ENCODE data around the gene HOXD12. TPM values are rescaled to one million over a fixed set of nuclear protein-coding genes. Genes with fewer than 3 reads are reported as not detected.

HOXD12 gene
- total and polyA plus RNA-seq, 2 donors (not counting 1 experiment from before 2014, with no cell fraction given) = not detected

DNA sequence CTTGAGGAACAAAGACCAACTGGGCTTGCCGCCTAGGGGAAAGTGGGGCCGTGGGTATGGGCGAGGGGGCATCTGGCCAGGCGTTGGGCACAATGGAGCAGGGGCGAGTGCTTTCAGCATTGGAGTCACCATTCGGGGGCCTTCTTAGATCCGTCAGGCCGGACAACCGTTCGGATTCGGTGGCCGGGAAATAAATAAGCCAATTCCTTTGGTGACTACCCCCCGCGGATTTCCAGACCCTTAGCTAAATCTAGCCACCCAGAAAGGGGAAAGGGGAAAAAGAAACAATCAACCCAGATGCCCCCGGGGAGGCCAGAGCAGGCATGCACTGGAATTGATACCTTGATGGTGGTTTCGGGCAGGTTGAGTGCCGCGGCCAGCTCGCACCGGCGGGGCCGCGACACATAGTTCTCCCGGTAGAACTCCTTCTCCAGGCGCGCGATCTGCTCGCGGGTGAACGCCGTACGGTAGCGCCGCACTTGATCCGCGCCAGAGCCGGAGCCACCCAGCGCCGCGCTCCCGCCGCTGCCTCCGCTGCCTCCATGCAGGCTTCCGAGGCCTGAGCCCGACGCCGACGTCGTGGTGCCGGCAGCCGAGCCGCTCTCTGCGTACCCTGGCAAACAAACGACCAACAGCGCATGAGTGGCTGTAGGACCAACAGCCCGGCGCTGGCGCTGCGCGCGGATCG lies 17.6 kb upstream of the HOXD12 start:
- Histone ChIP-seq H3K9me3 (ENCODE audit: control insufficient read depth, insufficient read depth, low read depth, low read length) (no peaks in the 10 kb centered on the region), H3K4me1 (ENCODE audit: control insufficient read depth, extremely low read depth, insufficient read depth, low read length) (no peaks in the 10 kb centered on the region), H3K4me2 (ENCODE audit: extremely low read depth, insufficient read depth, low read length) (no peak overlapping the region), H2AFZ (ENCODE audit: low read length) (no peak overlapping the region), H3K36me3 (ENCODE audit: control insufficient read depth, insufficient read depth, low read length) (no peaks in the 10 kb centered on the region), H3K4me3 (replicated peaks in 1 of 4; ENCODE audit: control extremely low read depth in 1 of 4, insufficient read depth in 1 of 4, low read depth in 3 of 4, low read length in 4 of 4) (no peak overlapping the region), H3K9ac (ENCODE audit: insufficient read depth, low read length) (no peak overlapping the region), H4K20me1 (ENCODE audit: control insufficient read depth, extremely low read depth, insufficient read depth, low read length) (no peaks in the 10 kb centered on the region), H3K27ac (ENCODE audit: insufficient read depth, low read length) (no peak overlapping the region), H3K79me2 (ENCODE audit: control insufficient read depth, insufficient read depth, low read length) (no peaks in the 10 kb centered on the region), H3K27me3 (ENCODE audit: control insufficient read depth, insufficient read depth, low read length) (peaks cover 82% of the 10 kb centered on the region)
- no peak for DNase-seq (ENCODE audit: low read depth in 2 of 2)
- TF ChIP-seq, protein P1, sequence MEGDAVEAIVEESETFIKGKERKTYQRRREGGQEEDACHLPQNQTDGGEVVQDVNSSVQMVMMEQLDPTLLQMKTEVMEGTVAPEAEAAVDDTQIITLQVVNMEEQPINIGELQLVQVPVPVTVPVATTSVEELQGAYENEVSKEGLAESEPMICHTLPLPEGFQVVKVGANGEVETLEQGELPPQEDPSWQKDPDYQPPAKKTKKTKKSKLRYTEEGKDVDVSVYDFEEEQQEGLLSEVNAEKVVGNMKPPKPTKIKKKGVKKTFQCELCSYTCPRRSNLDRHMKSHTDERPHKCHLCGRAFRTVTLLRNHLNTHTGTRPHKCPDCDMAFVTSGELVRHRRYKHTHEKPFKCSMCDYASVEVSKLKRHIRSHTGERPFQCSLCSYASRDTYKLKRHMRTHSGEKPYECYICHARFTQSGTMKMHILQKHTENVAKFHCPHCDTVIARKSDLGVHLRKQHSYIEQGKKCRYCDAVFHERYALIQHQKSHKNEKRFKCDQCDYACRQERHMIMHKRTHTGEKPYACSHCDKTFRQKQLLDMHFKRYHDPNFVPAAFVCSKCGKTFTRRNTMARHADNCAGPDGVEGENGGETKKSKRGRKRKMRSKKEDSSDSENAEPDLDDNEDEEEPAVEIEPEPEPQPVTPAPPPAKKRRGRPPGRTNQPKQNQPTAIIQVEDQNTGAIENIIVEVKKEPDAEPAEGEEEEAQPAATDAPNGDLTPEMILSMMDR (conservative IDR thresholded peaks at IDR 0.05 in 1 of 2, IDR thresholded peaks at IDR 0.05 in 1 of 2; ENCODE audit: low read depth in 1 of 2, low read length in 2 of 2) = no peak
- TF ChIP-seq EZH2 (IDR thresholded peaks at IDR 0.05; ENCODE audit: low read length, missing control alignments) = peak; percentile 83

DNA sequence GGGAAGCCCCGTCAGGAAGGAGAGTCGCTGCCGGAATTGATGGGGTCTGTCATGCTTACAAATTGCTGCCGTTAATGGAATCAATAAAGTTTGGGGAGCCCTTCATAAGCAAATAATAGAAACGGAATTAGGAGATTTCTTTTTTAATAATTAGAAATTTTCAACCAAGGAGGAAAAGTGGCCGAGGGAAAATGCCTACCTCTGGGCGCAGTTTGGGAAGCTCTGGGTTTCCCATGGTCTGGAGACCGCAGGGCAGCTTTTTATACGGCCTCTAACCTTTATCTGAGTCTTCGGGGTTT lies 17.1 kb upstream of the HOXD12 start:
- Histone ChIP-seq H3K4me2 (ENCODE audit: extremely low read depth, insufficient read depth, low read length) (no peak overlapping the region), H3K36me3 (ENCODE audit: control insufficient read depth, insufficient read depth, low read length) (no peaks in the 10 kb centered on the region), H3K27me3 (ENCODE audit: control insufficient read depth, insufficient read depth, low read length) (peaks cover 81% of the 10 kb centered on the region), H3K4me1 (ENCODE audit: control insufficient read depth, extremely low read depth, insufficient read depth, low read length) (no peaks in the 10 kb centered on the region), H3K4me3 (replicated peaks in 1 of 4; ENCODE audit: control extremely low read depth in 1 of 4, insufficient read depth in 1 of 4, low read depth in 3 of 4, low read length in 4 of 4) (no peak overlapping the region), H3K79me2 (ENCODE audit: control insufficient read depth, insufficient read depth, low read length) (no peaks in the 10 kb centered on the region), H2AFZ (ENCODE audit: low read length) (no peak overlapping the region), H3K9ac (ENCODE audit: insufficient read depth, low read length) (no peak overlapping the region), H3K27ac (ENCODE audit: insufficient read depth, low read length) (no peak overlapping the region), H4K20me1 (ENCODE audit: control insufficient read depth, extremely low read depth, insufficient read depth, low read length) (no peaks in the 10 kb centered on the region), H3K9me3 (ENCODE audit: control insufficient read depth, insufficient read depth, low read depth, low read length) (no peaks in the 10 kb centered on the region)
- TF ChIP-seq, protein P1 (conservative IDR thresholded peaks at IDR 0.05 in 1 of 2, IDR thresholded peaks at IDR 0.05 in 1 of 2; ENCODE audit: low read depth in 1 of 2, low read length in 2 of 2) = no peak
- no peak for TF ChIP-seq EZH2 (IDR thresholded peaks at IDR 0.05; ENCODE audit: low read length, missing control alignments)
- DNase-seq (ENCODE audit: low read depth in 2 of 2) = no peak

DNA sequence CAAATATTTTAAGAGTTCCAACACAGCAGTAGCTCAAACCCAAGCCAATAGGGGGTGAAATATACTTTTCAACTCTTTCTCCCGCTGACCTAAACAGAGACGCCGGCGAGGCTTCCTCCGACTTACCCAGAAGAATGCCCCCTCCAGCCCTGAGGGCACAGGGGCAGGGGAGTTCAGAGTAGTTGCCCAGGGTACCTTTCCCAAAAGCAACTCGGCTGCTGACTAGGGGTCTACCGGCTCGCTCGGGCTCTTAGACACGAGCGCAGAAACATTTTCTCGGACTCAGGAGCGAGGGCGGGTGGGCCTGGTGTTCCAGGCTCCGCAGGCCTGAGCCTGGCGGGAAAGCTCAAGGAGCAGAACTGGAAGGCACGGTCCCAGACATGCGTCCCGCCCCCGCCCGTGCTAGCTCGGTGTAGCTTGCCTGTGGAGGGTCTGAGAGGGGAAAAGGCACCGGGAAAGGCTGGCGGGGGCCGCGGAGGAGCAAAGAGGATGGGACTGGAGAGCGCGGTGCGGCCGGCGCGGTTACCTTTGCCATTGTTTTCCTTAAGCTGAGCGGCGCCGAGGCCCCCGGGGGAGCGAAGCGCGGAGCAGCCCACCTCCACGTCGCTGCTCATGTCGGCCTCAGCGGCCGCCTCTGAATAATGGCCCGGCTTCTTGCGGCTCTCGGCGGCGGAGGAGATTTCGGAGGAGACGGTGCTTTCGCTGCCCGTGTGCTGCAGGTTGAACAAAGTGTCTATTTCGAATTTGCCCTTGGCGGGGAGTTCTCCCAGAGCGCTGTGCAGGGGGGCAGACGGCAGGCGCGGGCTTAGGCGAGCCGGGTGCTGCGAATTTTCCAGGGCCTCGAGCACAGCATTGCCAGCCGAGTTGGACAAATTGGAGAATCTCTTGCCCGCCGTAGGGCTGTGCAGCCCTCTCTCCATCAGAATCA lies 16.5 kb upstream of the HOXD12 start:
- H3K4me1 ChIP-seq (ENCODE audit: control insufficient read depth, extremely low read depth, insufficient read depth, low read length) = no peaks in the 10 kb centered on the region
- TF ChIP-seq, protein P1 (conservative IDR thresholded peaks at IDR 0.05 in 1 of 2, IDR thresholded peaks at IDR 0.05 in 1 of 2; ENCODE audit: low read depth in 1 of 2, low read length in 2 of 2) = no peak
- TF ChIP-seq EZH2 (IDR thresholded peaks at IDR 0.05; ENCODE audit: low read length, missing control alignments) = peak; percentile 73
- H3K27ac ChIP-seq (ENCODE audit: insufficient read depth, low read length) = no peak overlapping the region
- no peak for DNase-seq (ENCODE audit: low read depth in 2 of 2)
- peaks cover 86% of the 10 kb centered on the region for H3K27me3 ChIP-seq (ENCODE audit: control insufficient read depth, insufficient read depth, low read length)
- no peak overlapping the region for H3K4me3 ChIP-seq (replicated peaks in 1 of 4; ENCODE audit: control extremely low read depth in 1 of 4, insufficient read depth in 1 of 4, low read depth in 3 of 4, low read length in 4 of 4)
- H3K9ac ChIP-seq (ENCODE audit: insufficient read depth, low read length) = no peak overlapping the region
- H4K20me1 ChIP-seq (ENCODE audit: control insufficient read depth, extremely low read depth, insufficient read depth, low read length) = no peaks in the 10 kb centered on the region
- no peaks in the 10 kb centered on the region for H3K9me3 ChIP-seq (ENCODE audit: control insufficient read depth, insufficient read depth, low read depth, low read length)
- H3K36me3 ChIP-seq (ENCODE audit: control insufficient read depth, insufficient read depth, low read length) = no peaks in the 10 kb centered on the region
- no peak overlapping the region for H3K4me2 ChIP-seq (ENCODE audit: extremely low read depth, insufficient read depth, low read length)
- H2AFZ ChIP-seq (ENCODE audit: low read length) = no peak overlapping the region
- no peaks in the 10 kb centered on the region for H3K79me2 ChIP-seq (ENCODE audit: control insufficient read depth, insufficient read depth, low read length)

Data from fibroblast of lung (primary cell).